Stomach (tissue), 9 donors: ENCODE measurements around the gene FFAR3. TPM values are rescaled to one million over a fixed set of nuclear protein-coding genes. Genes with fewer than 3 reads are reported as not detected.
"Not testable (repeated sequence)": the region's sequence is repeated elsewhere in the genome, so short reads cannot be mapped to it uniquely, and the experiment has no call there.

Experiments
- DNase-seq, 2 donors: peaks; one replicate each; pipeline versions ENCODE4 v3.0.0 to v3.0.0-alpha.2; 2013 to 2019
- H3K27ac ChIP-seq, 5 donors: fragments of 200-600 bp in 4 of 5; sonication (generic) in 4 of 5; one replicate each; pipeline ENCODE4 v1.5.1; 2013 to 2019; ENCODE audit warnings: mild to moderate bottlenecking in 1 of 5, moderate library complexity in 1 of 5
- H3K27me3 ChIP-seq, 3 donors: fragments of 200-600 bp; sonication (generic); one replicate each; pipeline ENCODE4 v1.5.1; 2017 to 2019; ENCODE audit warnings: mixed run types in 1 of 3
- H3K36me3 ChIP-seq, 4 donors: fragments of 200-600 bp; sonication (generic); 1 replicate in 3 of 4; 2 replicates in 1 of 4; pipeline ENCODE4 v1.5.1; 2016 to 2019
- H3K4me1 ChIP-seq, 4 donors: fragments of 200-600 bp; sonication (generic); one replicate each; pipeline ENCODE4 v1.5.1; 2016 to 2019
- H3K4me3 ChIP-seq, 4 donors: fragments of 200-600 bp; sonication (generic) in 3 of 4; one replicate each; pipeline ENCODE4 v1.5.1; 2016 to 2019; ENCODE audit warnings: mild to moderate bottlenecking in 1 of 4
- H3K9me3 ChIP-seq, 4 donors: fragments of 200-600 bp; sonication (generic); one replicate each; pipeline ENCODE4 v1.5.1; 2016 to 2019
- EP300 ChIP-seq: sonication (generic); formaldehyde crosslinking; IDR thresholded peaks from one replicate; pipeline ENCODE4 v1.6.1; 2017; ENCODE audit warnings: antibody characterized with exemption
- POLR2A ChIP-seq, 4 donors: fragments of 450-650 bp; IDR thresholded peaks; one replicate each; pipeline ENCODE4 v1.6.1; 2016; ENCODE audit warnings: antibody characterized with exemption in 4 of 4, control low read depth in 2 of 4, mild to moderate bottlenecking in 1 of 4, moderate library complexity in 1 of 4
- POLR2AphosphoS5 ChIP-seq, 3 donors: sonication (generic); formaldehyde crosslinking; IDR thresholded peaks; one replicate each; pipeline ENCODE4 v1.6.1; 2016; ENCODE audit warnings: antibody characterized with exemption in 3 of 3
- WGBS, 5 donors: extraction: QIAGEN DNeasy Blood & Tissue Kit in 3 of 5; methylation state at CpG; one replicate each; pipeline versions ENCODE4 v1.1.5 to v1.1.7; 2013 to 2018; 5-methylcytosine and 5-hydroxymethylcytosine counted together
- intact Hi-C: fragments of 100-400 bp; cut with DNase I; formaldehyde crosslinking; loops from one replicate; pipeline ENCODE4 v1.15.1; 2023; ENCODE audit warnings: low total_unique reads
- polyA plus RNA-seq, 3 donors: library from polyadenylated mRNA; stranded (reverse); fragments of 200-250 nt; gene quantifications; one replicate each; pipeline ENCODE4 v1.2.3, GENCODE V29; 2013
- total RNA-seq, 5 donors: library from RNA; depleted of rRNA; stranded (reverse); fragments of >200 nt; gene quantifications; one replicate each; pipeline versions ENCODE4 v1.1.0 to v1.2.3, GENCODE V29; 2014 to 2016
- TF ChIP-seq, protein P1 (sequence below), 7 experiments: fragments of 450-650 bp in 4 of 7; fragments of 200-600 bp in 3 of 7; sonication (generic) in 3 of 7; IDR thresholded peaks; one replicate each; pipeline ENCODE4 v1.5.1; 2016 to 2019; ENCODE audit warnings: antibody characterized with exemption in 7 of 7, control low read depth in 2 of 7, mild to moderate bottlenecking in 1 of 7
- donor health status: healthy with polysubstance abuse.
- donor health status: Bipolar disorder and iron deficiency.
- donor health status: healthy.

The FFAR3 gene
- total and polyA plus RNA-seq, 8 donors: 0.30 to 0.56 TPM; not detected in 6

DNA sequence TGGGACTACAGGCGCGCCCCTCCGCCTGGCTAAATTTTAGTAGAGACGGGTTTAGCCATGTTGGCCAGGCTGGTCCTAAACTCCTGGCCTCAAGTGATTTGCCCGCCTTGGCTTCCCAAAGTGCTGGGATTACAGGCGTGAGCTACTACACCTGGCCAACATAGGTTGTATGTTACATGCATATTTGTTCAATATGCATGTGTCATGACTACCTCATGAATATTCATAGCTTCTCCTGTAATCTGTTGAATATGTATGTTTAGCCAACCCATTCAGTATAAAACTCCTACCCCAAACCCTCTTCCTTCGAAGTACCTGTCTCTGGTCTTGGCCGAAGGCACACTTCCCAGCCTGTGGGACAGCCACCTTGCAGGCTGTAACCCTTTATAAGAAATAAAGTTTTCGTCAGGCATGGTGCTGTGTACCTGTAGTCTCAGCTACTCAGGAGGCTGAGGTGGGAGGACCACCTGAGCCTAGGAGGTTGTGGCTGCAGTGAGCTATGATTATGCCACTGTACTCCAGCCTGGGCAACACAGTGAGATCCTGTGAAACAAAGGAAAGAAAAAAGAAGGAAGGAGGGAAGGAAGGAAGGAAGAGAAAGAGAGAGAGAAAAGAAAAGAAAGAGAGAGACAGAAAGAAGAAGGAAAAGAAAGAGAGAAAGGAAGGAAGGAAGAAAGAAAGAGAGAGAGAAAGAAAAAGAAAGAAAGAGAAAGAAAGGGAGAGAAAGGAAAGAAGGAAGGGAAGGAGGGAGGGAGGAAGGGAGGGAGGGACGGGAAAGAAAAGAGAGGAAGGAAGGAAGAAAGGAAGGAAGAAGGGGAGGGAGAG is 41.9 kb downstream of the FFAR3 start:
- Histone ChIP-seq H3K27ac (no peak overlapping the region), H3K4me3 (no peak overlapping the region), H3K27me3 (no peaks in the 10 kb centered on the region), H3K9me3 (no peaks in the 10 kb centered on the region), H3K4me1 (peaks cover 0 to 10% (median 4%) of the 10 kb centered on the region in 4 donors), H3K36me3 (no peaks in the 10 kb centered on the region)
- DNase-seq: no peak
- TF ChIP-seq, protein P1, sequence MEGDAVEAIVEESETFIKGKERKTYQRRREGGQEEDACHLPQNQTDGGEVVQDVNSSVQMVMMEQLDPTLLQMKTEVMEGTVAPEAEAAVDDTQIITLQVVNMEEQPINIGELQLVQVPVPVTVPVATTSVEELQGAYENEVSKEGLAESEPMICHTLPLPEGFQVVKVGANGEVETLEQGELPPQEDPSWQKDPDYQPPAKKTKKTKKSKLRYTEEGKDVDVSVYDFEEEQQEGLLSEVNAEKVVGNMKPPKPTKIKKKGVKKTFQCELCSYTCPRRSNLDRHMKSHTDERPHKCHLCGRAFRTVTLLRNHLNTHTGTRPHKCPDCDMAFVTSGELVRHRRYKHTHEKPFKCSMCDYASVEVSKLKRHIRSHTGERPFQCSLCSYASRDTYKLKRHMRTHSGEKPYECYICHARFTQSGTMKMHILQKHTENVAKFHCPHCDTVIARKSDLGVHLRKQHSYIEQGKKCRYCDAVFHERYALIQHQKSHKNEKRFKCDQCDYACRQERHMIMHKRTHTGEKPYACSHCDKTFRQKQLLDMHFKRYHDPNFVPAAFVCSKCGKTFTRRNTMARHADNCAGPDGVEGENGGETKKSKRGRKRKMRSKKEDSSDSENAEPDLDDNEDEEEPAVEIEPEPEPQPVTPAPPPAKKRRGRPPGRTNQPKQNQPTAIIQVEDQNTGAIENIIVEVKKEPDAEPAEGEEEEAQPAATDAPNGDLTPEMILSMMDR (IDR thresholded peaks at IDR 0.05): no peak
- TF ChIP-seq POLR2AphosphoS5 (IDR thresholded peaks at IDR 0.05) (no peak), POLR2A (IDR thresholded peaks at IDR 0.05) (no peak), EP300 (no peak)
- intact Hi-C loops: no loop called here
- 85 to 98% (median 88%) methylated on average over 10 of the region's 10 CpGs for WGBS, 5 donors

DNA sequence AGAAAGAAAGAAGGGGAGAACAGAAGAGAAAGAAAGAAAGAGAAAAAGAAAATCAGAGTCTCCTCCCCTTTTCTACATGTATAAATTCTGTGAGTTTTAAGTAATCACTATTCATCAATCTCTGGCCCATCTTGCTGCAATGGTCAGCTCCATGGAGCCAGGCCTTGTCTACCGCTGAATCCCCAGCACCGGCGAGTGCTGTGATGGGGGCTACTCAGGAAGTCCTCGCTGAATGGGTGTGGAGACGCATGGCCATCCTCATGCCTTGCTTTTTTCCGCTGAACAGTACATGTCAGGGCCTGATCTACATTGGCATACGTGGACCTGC is 42.5 kb downstream of the FFAR3 start:
- TF ChIP-seq, protein P1 (IDR thresholded peaks at IDR 0.05): no peak
- TF ChIP-seq EP300 (no peak), POLR2A (IDR thresholded peaks at IDR 0.05) (no peak), POLR2AphosphoS5 (IDR thresholded peaks at IDR 0.05) (no peak)
- H3K9me3 ChIP-seq: no peaks in the 10 kb centered on the region
- 92 to 98% (median 93%) methylated on average over 7 of the region's 7 CpGs for WGBS, 5 donors
- peaks cover 0 to 5% (median 1%) of the 10 kb centered on the region in 4 donors for H3K4me1 ChIP-seq
- H3K27me3 ChIP-seq: no peaks in the 10 kb centered on the region
- DNase-seq: no peak
- no peak overlapping the region for H3K4me3 ChIP-seq
- intact Hi-C loops: no loop called here
- H3K36me3 ChIP-seq: no peaks in the 10 kb centered on the region
- no peak overlapping the region for H3K27ac ChIP-seq

DNA sequence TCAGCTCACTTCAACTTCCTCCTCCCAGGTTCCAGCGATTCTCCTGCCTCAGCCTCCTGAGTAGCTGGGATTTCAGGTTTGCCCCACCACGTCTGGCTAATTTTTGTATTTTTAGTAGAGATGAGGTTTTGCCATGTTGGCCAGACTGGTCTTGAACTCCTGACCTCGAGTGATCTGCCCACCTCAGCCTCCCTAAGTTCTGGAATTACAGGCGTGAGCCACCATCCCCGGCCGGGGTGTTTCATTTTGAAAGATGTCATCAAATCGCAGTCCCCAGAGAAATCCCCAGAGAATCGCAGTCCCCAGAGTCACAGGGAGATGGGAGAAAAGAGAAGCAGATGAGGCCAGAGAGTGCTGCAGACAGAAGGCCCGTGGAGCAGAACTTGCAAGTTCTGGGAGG is 43.2 kb downstream of the FFAR3 start:
- H3K36me3 ChIP-seq, H3K27me3 ChIP-seq, H3K9me3 ChIP-seq, H3K4me1 ChIP-seq, DNase-seq, intact Hi-C loops, H3K27ac ChIP-seq, H3K4me3 ChIP-seq: not testable (repeated sequence)
- 74 to 93% (median 88%) methylated on average over 9 of the region's 9 CpGs for WGBS, 5 donors

DNA sequence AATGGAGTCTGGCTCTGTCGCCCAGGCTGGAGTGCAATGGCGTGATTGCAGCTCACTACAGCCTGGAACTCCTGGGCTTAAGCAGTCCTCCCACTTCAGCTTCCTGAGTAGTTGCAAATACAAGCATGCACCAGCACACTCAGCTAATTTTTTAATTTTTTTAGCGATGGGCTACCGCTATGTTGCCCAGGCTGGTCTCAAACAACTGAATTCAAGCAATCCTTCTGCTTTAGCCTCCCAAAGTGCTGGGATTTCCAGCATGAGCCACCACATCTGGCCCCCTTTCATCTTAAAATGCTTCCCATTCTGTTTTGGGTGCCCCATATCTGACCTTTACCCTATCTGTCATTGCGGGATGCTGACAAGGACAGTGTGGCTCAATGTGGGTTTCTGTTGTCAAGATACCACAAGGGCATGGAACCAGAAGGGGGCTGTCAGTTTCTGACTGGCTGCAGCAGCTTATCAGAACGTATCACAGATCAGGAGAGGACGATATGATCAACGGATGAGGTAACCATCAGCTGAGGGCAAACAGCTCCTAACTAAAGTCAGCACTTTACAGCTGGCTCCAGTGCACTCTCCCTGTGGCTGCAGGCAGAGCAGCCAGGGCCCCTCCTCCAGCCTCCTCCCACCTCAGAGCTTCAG is 45.0 kb downstream of the FFAR3 start:
- no peak overlapping the region for H3K4me3 ChIP-seq
- intact Hi-C loops: no loop called here
- WGBS, 5 donors: 72 to 91% (median 80%) methylated on average over 5 to 8 of the region's 8 CpGs

More for the DNA sequence above, 45.0 kb downstream of the FFAR3 start:
- no peaks in the 10 kb centered on the region for H3K9me3 ChIP-seq
- TF ChIP-seq POLR2AphosphoS5 (IDR thresholded peaks at IDR 0.05): no peak
- TF ChIP-seq POLR2A (IDR thresholded peaks at IDR 0.05): no peak
- TF ChIP-seq, protein P1 (IDR thresholded peaks at IDR 0.05): no peak
- no peak for TF ChIP-seq EP300
- DNase-seq: peak in 1 of 2 donors; percentile 30
- H3K4me1 ChIP-seq: no peaks in the 10 kb centered on the region
- H3K27me3 ChIP-seq: no peaks in the 10 kb centered on the region
- H3K36me3 ChIP-seq: no peaks in the 10 kb centered on the region
- H3K27ac ChIP-seq: no peak overlapping the region
